HG02798 (cell line): ENCODE data around the gene USP22.
"Not testable (repeated sequence)": the region's sequence is repeated elsewhere in the genome, so short reads cannot be mapped to it uniquely, and the experiment has no call there.

Experiments
- ATAC-seq: cut with Tn5 transposase; IDR thresholded peaks from one replicate; pipeline ENCODE4 v1.9.1; 2021; ENCODE audit warnings: mild to moderate bottlenecking; ENCODE audit not compliant: unreplicated experiment, poor library complexity

USP22 gene

GRCh38 chr17:21042458-21043295 is at the start of gene USP22:
TSS of gene USP22 (minus strand) at chr17:21043011. CDS start at chr17:21042835, 176 bp downstream.
- ATAC-seq: peak; percentile 67

- no peak for ATAC-seq
Measured at GRCh38 chr17:21090902-21091618, 48.2 kb upstream of the USP22 start.

GRCh38 chr17:21089933-21090901 is 47.4 kb upstream of the USP22 start:
- ATAC-seq: peak; percentile 70

- no peak for ATAC-seq
Measured at GRCh38 chr17:21089145-21089544, 46.3 kb upstream of the USP22 start.

GRCh38 chr17:21085707-21086106 is 42.9 kb upstream of the USP22 start:
- no peak for ATAC-seq

- ATAC-seq: not testable (repeated sequence)
Measured at GRCh38 chr17:21085280-21085679, 42.5 kb upstream of the USP22 start.

GRCh38 chr17:21082001-21082436 is 39.2 kb upstream of the USP22 start:
- no peak for ATAC-seq

- no peak for ATAC-seq
Measured at GRCh38 chr17:21079196-21079595, 36.4 kb upstream of the USP22 start.

- ATAC-seq: no peak
Measured at GRCh38 chr17:21078016-21078780, 35.4 kb upstream of the USP22 start.

GRCh38 chr17:21077281-21077680 is 34.5 kb upstream of the USP22 start:
- no peak for ATAC-seq

- ATAC-seq: no peak
Measured at GRCh38 chr17:21076242-21076641, 33.4 kb upstream of the USP22 start.

- no peak for ATAC-seq
Measured at GRCh38 chr17:21075739-21076085, 32.9 kb upstream of the USP22 start.

GRCh38 chr17:21072745-21073197 is 30.0 kb upstream of the USP22 start:
- ATAC-seq: no peak

- ATAC-seq: no peak
Measured at GRCh38 chr17:21066394-21066793, 23.6 kb upstream of the USP22 start.

GRCh38 chr17:21061971-21062526 is 19.2 kb upstream of the USP22 start:
- ATAC-seq: peak; percentile 63

- ATAC-seq: no peak
Measured at GRCh38 chr17:21061158-21061835, 18.5 kb upstream of the USP22 start.

- no peak for ATAC-seq
Measured at GRCh38 chr17:21059761-21060160, 16.9 kb upstream of the USP22 start.

- no peak for ATAC-seq
Measured at GRCh38 chr17:21058098-21058893, 15.5 kb upstream of the USP22 start.
